ENCODE results near the gene CAMTA1. TPM values are rescaled to one million over a fixed set of nuclear protein-coding genes. Genes with fewer than 3 reads are reported as not detected.

The CAMTA1 gene
- total RNA-seq, 1 experiment from 2014 or later = 69.5 TPM

DNA sequence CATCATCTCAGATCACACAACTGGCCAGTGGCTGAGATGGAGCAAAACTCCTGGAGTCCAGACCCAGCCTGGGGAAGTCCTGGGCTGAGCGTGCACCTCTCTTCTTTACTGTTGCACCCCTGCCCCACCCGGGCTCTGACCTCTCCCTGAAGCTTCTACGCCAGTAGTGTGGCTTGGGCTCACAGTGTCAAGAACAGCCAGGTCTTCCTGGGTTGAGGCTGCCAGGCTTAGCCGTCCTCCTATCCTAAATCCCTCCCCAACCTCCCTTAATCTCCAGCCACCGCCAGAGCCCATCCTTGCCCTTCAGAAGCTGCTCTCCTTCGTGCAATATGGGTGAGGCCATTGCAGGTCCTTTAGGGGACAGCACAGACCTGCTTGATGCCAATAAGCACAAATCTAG is 586.7 kb downstream of the CAMTA1 start:
- intact Hi-C loops (cut with micrococcal nuclease) = no loop called here
- Histone ChIP-seq H3K9me2 (ENCODE audit: insufficient read depth) (no peaks in the 10 kb centered on the region), H3K36me3 (ENCODE audit: control insufficient read depth in 1 of 2, insufficient read depth in 2 of 2, low read length in 2 of 2) (no peaks in the 10 kb centered on the region), H3K27me3 (ENCODE audit: insufficient read depth, low read length) (no peaks in the 10 kb centered on the region), H3K4me2 (ENCODE audit: low read length) (no peak overlapping the region), H3K4me1 (ENCODE audit: control insufficient read depth in 1 of 2, insufficient read depth in 2 of 2, low read length in 2 of 2) (no peaks in the 10 kb centered on the region; a peak in 1 of 4 replicates), H3K79me2 (ENCODE audit: insufficient read depth, low read length) (no peaks in the 10 kb centered on the region), H2AFZ (ENCODE audit: low read depth, low read length, poor library complexity, severe bottlenecking) (no peak overlapping the region), H3K9me3 (ENCODE audit: control insufficient read depth in 1 of 2, insufficient read depth in 1 of 2, low read depth in 1 of 2, low read length in 2 of 2) (no peaks in the 10 kb centered on the region), H3K9ac (ENCODE audit: low read length) (no peak overlapping the region), H3K27ac (ENCODE audit: low read depth, low read length) (no peak overlapping the region), H3K4me3 (replicated peaks in 1 of 2; ENCODE audit: low read depth in 1 of 2, low read length in 2 of 2) (no peak overlapping the region), H4K20me1 (ENCODE audit: insufficient read depth) (no peaks in the 10 kb centered on the region)
- CTCF ChIA-PET = no interaction called here
- RAD21 ChIA-PET (ENCODE audit: low non-redundant PET in 1 of 2, low total read pairs in 2 of 2, uncharacterized antibody in 2 of 2, unreplicated experiment in 2 of 2) = no interaction called here
- ATAC-seq (no peak), DNase-seq (ENCODE audit: low read depth, low spot score) (no peak)
- POLR2A ChIA-PET = no interaction called here
- no TSS peak for BruUV-seq (replicated peaks)
- TF ChIP-seq ZNF274 (IDR thresholded peaks at IDR 0.05; ENCODE audit: low read depth, low read length) (no peak), FOSL1 (IDR thresholded peaks at IDR 0.05; ENCODE audit: low read depth) (no peak), ZFX (IDR thresholded peaks at IDR 0.05) (no peak), ELF1 (IDR thresholded peaks at IDR 0.05; ENCODE audit: borderline replicate concordance, low read depth) (no peak), ATF3 (IDR thresholded peaks at IDR 0.05) (no peak), SP1 (IDR thresholded peaks at IDR 0.05; ENCODE audit: low read depth) (no peak), JUND (IDR thresholded peaks at IDR 0.05) (no peak), EGR1 (IDR thresholded peaks at IDR 0.05; ENCODE audit: low read depth) (no peak), SRF (IDR thresholded peaks at IDR 0.05; ENCODE audit: low read depth) (no peak), TCF7L2 (IDR thresholded peaks at IDR 0.05; ENCODE audit: borderline replicate concordance, extremely low read depth, insufficient read depth, insufficient read length) (no peak), POLR2AphosphoS5 (IDR thresholded peaks at IDR 0.05; ENCODE audit: low read depth, low read length) (no peak), EZH2phosphoT487 (IDR thresholded peaks at IDR 0.05; ENCODE audit: borderline replicate concordance) (no peak), POLR2A (IDR thresholded peaks at IDR 0.05; ENCODE audit: borderline replicate concordance, extremely low read depth, insufficient read depth, insufficient read length) (no peak), CEBPB (IDR thresholded peaks at IDR 0.05; ENCODE audit: low read depth) (no peak), EZH2 (IDR thresholded peaks at IDR 0.05) (no peak)
- TF ChIP-seq, protein P1, sequence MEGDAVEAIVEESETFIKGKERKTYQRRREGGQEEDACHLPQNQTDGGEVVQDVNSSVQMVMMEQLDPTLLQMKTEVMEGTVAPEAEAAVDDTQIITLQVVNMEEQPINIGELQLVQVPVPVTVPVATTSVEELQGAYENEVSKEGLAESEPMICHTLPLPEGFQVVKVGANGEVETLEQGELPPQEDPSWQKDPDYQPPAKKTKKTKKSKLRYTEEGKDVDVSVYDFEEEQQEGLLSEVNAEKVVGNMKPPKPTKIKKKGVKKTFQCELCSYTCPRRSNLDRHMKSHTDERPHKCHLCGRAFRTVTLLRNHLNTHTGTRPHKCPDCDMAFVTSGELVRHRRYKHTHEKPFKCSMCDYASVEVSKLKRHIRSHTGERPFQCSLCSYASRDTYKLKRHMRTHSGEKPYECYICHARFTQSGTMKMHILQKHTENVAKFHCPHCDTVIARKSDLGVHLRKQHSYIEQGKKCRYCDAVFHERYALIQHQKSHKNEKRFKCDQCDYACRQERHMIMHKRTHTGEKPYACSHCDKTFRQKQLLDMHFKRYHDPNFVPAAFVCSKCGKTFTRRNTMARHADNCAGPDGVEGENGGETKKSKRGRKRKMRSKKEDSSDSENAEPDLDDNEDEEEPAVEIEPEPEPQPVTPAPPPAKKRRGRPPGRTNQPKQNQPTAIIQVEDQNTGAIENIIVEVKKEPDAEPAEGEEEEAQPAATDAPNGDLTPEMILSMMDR (IDR thresholded peaks at IDR 0.05 in 2 of 3, conservative IDR thresholded peaks at IDR 0.05 in 1 of 3; ENCODE audit: borderline replicate concordance in 1 of 3, insufficient read depth in 1 of 3, low read depth in 2 of 3, low read length in 2 of 3) = no peak
- TF ChIP-seq, protein P2, sequence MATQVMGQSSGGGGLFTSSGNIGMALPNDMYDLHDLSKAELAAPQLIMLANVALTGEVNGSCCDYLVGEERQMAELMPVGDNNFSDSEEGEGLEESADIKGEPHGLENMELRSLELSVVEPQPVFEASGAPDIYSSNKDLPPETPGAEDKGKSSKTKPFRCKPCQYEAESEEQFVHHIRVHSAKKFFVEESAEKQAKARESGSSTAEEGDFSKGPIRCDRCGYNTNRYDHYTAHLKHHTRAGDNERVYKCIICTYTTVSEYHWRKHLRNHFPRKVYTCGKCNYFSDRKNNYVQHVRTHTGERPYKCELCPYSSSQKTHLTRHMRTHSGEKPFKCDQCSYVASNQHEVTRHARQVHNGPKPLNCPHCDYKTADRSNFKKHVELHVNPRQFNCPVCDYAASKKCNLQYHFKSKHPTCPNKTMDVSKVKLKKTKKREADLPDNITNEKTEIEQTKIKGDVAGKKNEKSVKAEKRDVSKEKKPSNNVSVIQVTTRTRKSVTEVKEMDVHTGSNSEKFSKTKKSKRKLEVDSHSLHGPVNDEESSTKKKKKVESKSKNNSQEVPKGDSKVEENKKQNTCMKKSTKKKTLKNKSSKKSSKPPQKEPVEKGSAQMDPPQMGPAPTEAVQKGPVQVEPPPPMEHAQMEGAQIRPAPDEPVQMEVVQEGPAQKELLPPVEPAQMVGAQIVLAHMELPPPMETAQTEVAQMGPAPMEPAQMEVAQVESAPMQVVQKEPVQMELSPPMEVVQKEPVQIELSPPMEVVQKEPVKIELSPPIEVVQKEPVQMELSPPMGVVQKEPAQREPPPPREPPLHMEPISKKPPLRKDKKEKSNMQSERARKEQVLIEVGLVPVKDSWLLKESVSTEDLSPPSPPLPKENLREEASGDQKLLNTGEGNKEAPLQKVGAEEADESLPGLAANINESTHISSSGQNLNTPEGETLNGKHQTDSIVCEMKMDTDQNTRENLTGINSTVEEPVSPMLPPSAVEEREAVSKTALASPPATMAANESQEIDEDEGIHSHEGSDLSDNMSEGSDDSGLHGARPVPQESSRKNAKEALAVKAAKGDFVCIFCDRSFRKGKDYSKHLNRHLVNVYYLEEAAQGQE (IDR thresholded peaks at IDR 0.05; ENCODE audit: low read depth) = no peak
- TF ChIP-seq, protein P3, sequence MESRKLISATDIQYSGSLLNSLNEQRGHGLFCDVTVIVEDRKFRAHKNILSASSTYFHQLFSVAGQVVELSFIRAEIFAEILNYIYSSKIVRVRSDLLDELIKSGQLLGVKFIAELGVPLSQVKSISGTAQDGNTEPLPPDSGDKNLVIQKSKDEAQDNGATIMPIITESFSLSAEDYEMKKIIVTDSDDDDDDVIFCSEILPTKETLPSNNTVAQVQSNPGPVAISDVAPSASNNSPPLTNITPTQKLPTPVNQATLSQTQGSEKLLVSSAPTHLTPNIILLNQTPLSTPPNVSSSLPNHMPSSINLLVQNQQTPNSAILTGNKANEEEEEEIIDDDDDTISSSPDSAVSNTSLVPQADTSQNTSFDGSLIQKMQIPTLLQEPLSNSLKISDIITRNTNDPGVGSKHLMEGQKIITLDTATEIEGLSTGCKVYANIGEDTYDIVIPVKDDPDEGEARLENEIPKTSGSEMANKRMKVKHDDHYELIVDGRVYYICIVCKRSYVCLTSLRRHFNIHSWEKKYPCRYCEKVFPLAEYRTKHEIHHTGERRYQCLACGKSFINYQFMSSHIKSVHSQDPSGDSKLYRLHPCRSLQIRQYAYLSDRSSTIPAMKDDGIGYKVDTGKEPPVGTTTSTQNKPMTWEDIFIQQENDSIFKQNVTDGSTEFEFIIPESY (IDR thresholded peaks at IDR 0.05; ENCODE audit: extremely low read depth, insufficient replicate concordance, low read length) = no peak

Measured in HCT116 (cell line).